HepG2 (cell line): ENCODE results near the gene NDRG2. TPM values are rescaled to one million over a fixed set of nuclear protein-coding genes. Genes with fewer than 3 reads are reported as not detected.

Experiments used
- ATAC-seq: fragments of 200-7000 bp; cut with Tn5 transposase; 3 replicates; pipeline ENCODE4 v1.9.1; 2020; ENCODE audit warnings: mild to moderate bottlenecking, moderate library complexity
- BruUV-seq: library from RNA; stranded (reverse); fragments of 400-500 nt; replicated peaks from 2 replicates; lab custom pipeline; 2021; lab: Mats Ljungman, UMichigan
- CTCF ChIA-PET: fragments of 300-600 bp; formaldehyde crosslinking; extraction: SDS; loops from one replicate; lab custom pipeline; 2021; ENCODE audit warnings: low total read pairs, inconsistent platforms, low intra/inter-chr PET ratio; lab: Yijun Ruan, JAX
- POLR2A ChIA-PET: fragments of 350-600 bp; sonication (Branson Sonifier 250); formaldehyde crosslinking; loops from one replicate; lab custom pipeline; 2020; ENCODE audit warnings: antibody characterized with exemption, inconsistent platforms; lab: Yijun Ruan, JAX
- DNase-seq: peaks from one replicate; pipeline ENCODE4 v3.0.0-alpha.2; 2015; ENCODE audit warnings: low spot score
- FAIRE-seq: peaks from 3 replicates; lab custom pipeline; 2011; peaks lifted over from hg19 to GRCh38; lab: Jason Lieb, UNC
- H2AFZ ChIP-seq: one replicate; pipeline ENCODE4 v1.6.1; 2011; ENCODE audit warnings: low read length, inconsistent platforms
- H3K27ac ChIP-seq: fragments of 300-600 bp; 3 replicates; pipeline ENCODE4 v1.8.0; 2011; ENCODE audit warnings: mixed run types, mild to moderate bottlenecking, mixed read lengths, low read length, inconsistent platforms; ENCODE audit not compliant: insufficient read depth; ENCODE audit errors: extremely low read length
- H3K27me3 ChIP-seq, 2 experiments: fragments of 200-600 bp in 1 of 2; 2 replicates in 1 of 2; 3 replicates in 1 of 2; pipeline versions ENCODE4 v1.6.0 to v1.8.0; 2011; ENCODE audit warnings: low read length in 2 of 2, mild to moderate bottlenecking in 2 of 2, moderate library complexity in 2 of 2, inconsistent platforms in 1 of 2; ENCODE audit not compliant: insufficient read depth in 2 of 2, control insufficient read depth in 1 of 2
- H3K36me3 ChIP-seq, 2 experiments: fragments of 200-600 bp in 1 of 2; replicated peaks in 1 of 2; 2 replicates in 1 of 2; 3 replicates in 1 of 2; pipeline versions ENCODE4 v1.5.1 to v1.8.0; 2011; ENCODE audit warnings: low read length in 2 of 2, inconsistent platforms in 1 of 2; ENCODE audit not compliant: insufficient read depth in 2 of 2, control insufficient read depth in 1 of 2
- H3K4me1 ChIP-seq: 2 replicates; pipeline ENCODE4 v1.5.1; 2012; ENCODE audit warnings: low read length, inconsistent platforms; ENCODE audit not compliant: insufficient read depth
- H3K4me2 ChIP-seq: 2 replicates; pipeline ENCODE4 v1.6.0; 2011; ENCODE audit warnings: low read depth, low read length, inconsistent platforms
- H3K4me3 ChIP-seq, 3 experiments: fragments of 200-600 bp in 1 of 3; sonication (generic), shearing (Covaris generic) in 1 of 3; replicated peaks in 1 of 3; 2 replicates each; pipeline ENCODE4 v1.5.1; 2011 to 2016; ENCODE audit warnings: low read length in 3 of 3, inconsistent platforms in 2 of 3, low read depth in 2 of 3, mild to moderate bottlenecking in 2 of 3, control low read depth in 1 of 3, mixed read lengths in 1 of 3; ENCODE audit not compliant: insufficient read depth in 1 of 3
- H3K79me2 ChIP-seq: one replicate; pipeline ENCODE4 v1.6.1; 2011; ENCODE audit warnings: low read length, inconsistent platforms; ENCODE audit not compliant: insufficient read depth
- H3K9ac ChIP-seq: 2 replicates; pipeline ENCODE4 v1.6.0; 2011; ENCODE audit warnings: mild to moderate bottlenecking, low read depth, low read length, inconsistent platforms; ENCODE audit not compliant: insufficient read depth
- H3K9me3 ChIP-seq: 2 replicates; pipeline ENCODE4 v1.5.1; 2012; ENCODE audit warnings: mild to moderate bottlenecking, low read length
- H4K20me1 ChIP-seq: 2 replicates; pipeline ENCODE4 v1.6.0; 2011; ENCODE audit warnings: inconsistent platforms, mild to moderate bottlenecking, low read length, moderate library complexity; ENCODE audit not compliant: insufficient read depth
- ATM ChIP-seq: fragments of 450-650 bp; IDR thresholded peaks from 2 replicates; pipeline ENCODE4 v1.7.1; 2017; ENCODE audit warnings: mild to moderate bottlenecking, borderline replicate concordance
- FLYWCH1 ChIP-seq: sonication (generic); formaldehyde crosslinking; IDR thresholded peaks from 2 replicates; pipeline ENCODE4 v1.8.1; 2023; ENCODE audit warnings: mild to moderate bottlenecking, missing genetic modification reagents
- POLR2AphosphoS5 ChIP-seq: IDR thresholded peaks from 2 replicates; pipeline ENCODE4 v1.6.1; 2012; ENCODE audit warnings: low read depth, low read length
- SMC3 ChIP-seq: IDR thresholded peaks from 2 replicates; pipeline ENCODE4 v1.6.1; 2011; ENCODE audit warnings: low read length, improper control_type of control experiment
- ZNF7 ChIP-seq: IDR thresholded peaks from 2 replicates; pipeline ENCODE4 v1.6.1; 2016; ENCODE audit warnings: missing biosample characterization, missing genetic modification reagents
- WGBS: methylation state at CpG from one replicate; pipeline ENCODE4 v1.1.6; 2017; ENCODE audit warnings: low lambda C conversion rate; 5-methylcytosine and 5-hydroxymethylcytosine counted together
- in situ Hi-C: cut with HindIII; loops from 2 replicates; pipeline ENCODE4 v1.10.0; 2017; ENCODE audit warnings: low pct_unique_long_range_greater_than_20kb; ENCODE audit not compliant: extremely low pct_ligation_motif_present
- intact Hi-C: fragments of 100-400 bp; cut with micrococcal nuclease; formaldehyde crosslinking; loops from one replicate; pipeline ENCODE4 v1.10.0; 2022; ENCODE audit not compliant: unreplicated experiment
- polyA plus RNA-seq, 8 experiments: library from polyadenylated mRNA; depleted of rRNA in 3 of 8; stranded (reverse) in 7 of 8; unstranded in 1 of 8; fragments of >200 nt; fragmentation: Illumina TruSeq in 4 of 8; extraction: Trizol in 4 of 8; gene quantifications; 2 replicates each; pipeline versions ENCODE4 v1.2.1 to v1.2.3, GENCODE V29; 2011 to 2016; ENCODE audit warnings: low read depth in 4 of 8, missing spikeins in 1 of 8, mixed read lengths in 1 of 8; ENCODE audit not compliant: insufficient read depth in 1 of 8
- total RNA-seq, 5 experiments: library from RNA; depleted of rRNA; stranded (reverse); fragments of >200 nt; fragmentation: Illumina TruSeq; extraction: Trizol; gene quantifications; 2 replicates each; pipeline ENCODE4 v1.2.3, GENCODE V29; 2016; ENCODE audit warnings: low read depth in 1 of 5
- TF ChIP-seq, protein P1 (sequence below): sonication (generic); formaldehyde crosslinking; IDR thresholded peaks from 2 replicates; pipeline ENCODE4 v1.5.0; 2020; ENCODE audit warnings: mild to moderate bottlenecking, missing genetic modification reagents
- TF ChIP-seq, protein P2 (sequence below): sonication (generic); formaldehyde crosslinking; IDR thresholded peaks from 2 replicates; pipeline ENCODE4 v1.4.0; 2020; ENCODE audit warnings: missing genetic modification reagents, borderline replicate concordance

The NDRG2 gene
- total and polyA plus RNA-seq, 2 of the 13 experiments (the other 11 are each of a cell fraction or from before 2014, with no cell fraction given), result 27.2 to 189 TPM

DNA sequence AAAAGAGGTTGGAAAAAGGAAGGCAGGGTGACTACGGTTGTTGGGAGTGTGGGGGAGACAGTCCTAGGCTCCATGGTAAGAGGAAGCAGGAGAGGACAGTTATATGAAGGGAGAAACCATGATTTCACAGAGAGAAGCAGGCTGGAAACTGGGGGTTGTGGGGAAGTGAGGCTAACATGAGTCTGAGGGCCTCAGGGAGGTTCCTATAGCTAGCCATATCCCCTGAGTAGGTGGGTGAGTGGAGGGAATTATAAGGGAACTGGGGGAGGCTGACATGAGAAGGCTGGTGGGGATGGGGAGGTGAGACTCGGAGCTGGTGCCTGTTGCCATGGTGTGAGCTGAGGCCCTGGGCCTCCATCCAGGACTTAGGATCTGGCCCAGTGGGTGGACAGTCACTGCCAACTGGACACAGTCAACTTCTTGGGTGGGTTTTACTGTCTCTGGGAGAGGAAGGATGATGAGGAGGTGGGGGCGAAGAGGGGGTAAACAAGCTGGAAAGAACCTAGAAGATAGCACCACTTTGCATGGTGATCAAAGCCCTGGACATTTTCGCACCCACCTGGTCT is 8.4 kb upstream of the NDRG2 start:
- CTCF ChIA-PET, result no interaction called here
- H3K27ac ChIP-seq, result no peak overlapping the region
- H3K4me3 ChIP-seq, result no peak overlapping the region
- intact Hi-C loops (no loop called here), in situ Hi-C loops (no loop called here)
- no peaks in the 10 kb centered on the region for H3K36me3 ChIP-seq
- H3K9ac ChIP-seq, result no peak overlapping the region
- H2AFZ ChIP-seq, result no peak overlapping the region
- no peaks in the 10 kb centered on the region; a peak in 1 of 5 replicates for H3K27me3 ChIP-seq
- 77% methylated on average over 4 of the region's 4 CpGs for WGBS
- DNase-seq (no peak), FAIRE-seq (no peak)
- peaks cover 20% of the 10 kb centered on the region for H3K4me1 ChIP-seq
- H4K20me1 ChIP-seq, result no peaks in the 10 kb centered on the region
- BruUV-seq, result no TSS peak
- no peaks in the 10 kb centered on the region for H3K9me3 ChIP-seq
- TF ChIP-seq POLR2AphosphoS5 (no peak), SMC3 (no peak), ATM (no peak), FLYWCH1 (no peak), ZNF7 (CRISPR knock-in tag) (no peak)
- TF ChIP-seq, protein P1, sequence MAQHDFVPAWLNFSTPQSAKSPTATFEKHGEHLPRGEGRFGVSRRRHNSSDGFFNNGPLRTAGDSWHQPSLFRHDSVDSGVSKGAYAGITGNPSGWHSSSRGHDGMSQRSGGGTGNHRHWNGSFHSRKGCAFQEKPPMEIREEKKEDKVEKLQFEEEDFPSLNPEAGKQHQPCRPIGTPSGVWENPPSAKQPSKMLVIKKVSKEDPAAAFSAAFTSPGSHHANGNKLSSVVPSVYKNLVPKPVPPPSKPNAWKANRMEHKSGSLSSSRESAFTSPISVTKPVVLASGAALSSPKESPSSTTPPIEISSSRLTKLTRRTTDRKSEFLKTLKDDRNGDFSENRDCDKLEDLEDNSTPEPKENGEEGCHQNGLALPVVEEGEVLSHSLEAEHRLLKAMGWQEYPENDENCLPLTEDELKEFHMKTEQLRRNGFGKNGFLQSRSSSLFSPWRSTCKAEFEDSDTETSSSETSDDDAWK (CRISPR knock-in tag), result no peak
- TF ChIP-seq, protein P2, sequence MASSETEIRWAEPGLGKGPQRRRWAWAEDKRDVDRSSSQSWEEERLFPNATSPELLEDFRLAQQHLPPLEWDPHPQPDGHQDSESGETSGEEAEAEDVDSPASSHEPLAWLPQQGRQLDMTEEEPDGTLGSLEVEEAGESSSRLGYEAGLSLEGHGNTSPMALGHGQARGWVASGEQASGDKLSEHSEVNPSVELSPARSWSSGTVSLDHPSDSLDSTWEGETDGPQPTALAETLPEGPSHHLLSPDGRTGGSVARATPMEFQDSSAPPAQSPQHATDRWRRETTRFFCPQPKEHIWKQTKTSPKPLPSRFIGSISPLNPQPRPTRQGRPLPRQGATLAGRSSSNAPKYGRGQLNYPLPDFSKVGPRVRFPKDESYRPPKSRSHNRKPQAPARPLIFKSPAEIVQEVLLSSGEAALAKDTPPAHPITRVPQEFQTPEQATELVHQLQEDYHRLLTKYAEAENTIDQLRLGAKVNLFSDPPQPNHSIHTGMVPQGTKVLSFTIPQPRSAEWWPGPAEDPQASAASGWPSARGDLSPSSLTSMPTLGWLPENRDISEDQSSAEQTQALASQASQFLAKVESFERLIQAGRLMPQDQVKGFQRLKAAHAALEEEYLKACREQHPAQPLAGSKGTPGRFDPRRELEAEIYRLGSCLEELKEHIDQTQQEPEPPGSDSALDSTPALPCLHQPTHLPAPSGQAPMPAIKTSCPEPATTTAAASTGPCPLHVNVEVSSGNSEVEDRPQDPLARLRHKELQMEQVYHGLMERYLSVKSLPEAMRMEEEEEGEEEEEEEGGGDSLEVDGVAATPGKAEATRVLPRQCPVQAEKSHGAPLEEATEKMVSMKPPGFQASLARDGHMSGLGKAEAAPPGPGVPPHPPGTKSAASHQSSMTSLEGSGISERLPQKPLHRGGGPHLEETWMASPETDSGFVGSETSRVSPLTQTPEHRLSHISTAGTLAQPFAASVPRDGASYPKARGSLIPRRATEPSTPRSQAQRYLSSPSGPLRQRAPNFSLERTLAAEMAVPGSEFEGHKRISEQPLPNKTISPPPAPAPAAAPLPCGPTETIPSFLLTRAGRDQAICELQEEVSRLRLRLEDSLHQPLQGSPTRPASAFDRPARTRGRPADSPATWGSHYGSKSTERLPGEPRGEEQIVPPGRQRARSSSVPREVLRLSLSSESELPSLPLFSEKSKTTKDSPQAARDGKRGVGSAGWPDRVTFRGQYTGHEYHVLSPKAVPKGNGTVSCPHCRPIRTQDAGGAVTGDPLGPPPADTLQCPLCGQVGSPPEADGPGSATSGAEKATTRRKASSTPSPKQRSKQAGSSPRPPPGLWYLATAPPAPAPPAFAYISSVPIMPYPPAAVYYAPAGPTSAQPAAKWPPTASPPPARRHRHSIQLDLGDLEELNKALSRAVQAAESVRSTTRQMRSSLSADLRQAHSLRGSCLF (CRISPR knock-in tag), result no peak
- TF ChIP-seq, all 625 proteins: peak for 0
- Histone ChIP-seq H3K4me2 (no peak overlapping the region), H3K79me2 (no peaks in the 10 kb centered on the region)
- no peak for ATAC-seq
- POLR2A ChIA-PET, result interaction anchor here (1.3 kb wide), 1 partner anchor 8 kb away, joined by 4 read pairs; the partner anchor contains the start of gene NDRG2
